Measurements from ENCODE around the gene AFTPH. TPM values are rescaled to one million over a fixed set of nuclear protein-coding genes. Genes with fewer than 3 reads are reported as not detected.
A peak's percentile ranks its signal among the peaks of the same experiment; 100 is the strongest.
"Not testable (repeated sequence)": the region's sequence is repeated elsewhere in the genome, so short reads cannot be mapped to it uniquely, and the experiment has no call there.

Gene AFTPH
- total RNA-seq, 1 donor from 2014 or later, result 16.0 TPM

- H3K36me3 Mint-ChIP-seq (ENCODE audit: low read depth, unreplicated experiment), result no peaks in the 10 kb centered on the region
- H3K4me3 Mint-ChIP-seq (ENCODE audit: unreplicated experiment), result peak overlapping the region; percentile 100
- Histone ChIP-seq H3K4me3 (ENCODE audit: insufficient read depth, low read depth, low read length) (no peak overlapping the region), H3K36me3 (ENCODE audit: insufficient read depth, low read length) (no peaks in the 10 kb centered on the region), H4K20me1 (ENCODE audit: insufficient read depth, low read length) (peaks cover 34% of the 10 kb centered on the region), H3K4me1 (ENCODE audit: insufficient read depth, low read length) (peaks cover 5% of the 10 kb centered on the region), H3K4me2 (ENCODE audit: low read length) (peak overlapping the region; percentile 91), H3K79me2 (ENCODE audit: insufficient read depth, low read length) (peaks cover 51% of the 10 kb centered on the region), H2AFZ (ENCODE audit: low read depth, low read length) (no peak overlapping the region), H3K9me3 (ENCODE audit: insufficient read depth, low read depth, low read length) (no peaks in the 10 kb centered on the region), H3K9ac (ENCODE audit: low read length) (peak overlapping the region; percentile 81), H3K27ac (ENCODE audit: low read depth, low read length) (no peak overlapping the region), H3K27me3 (ENCODE audit: insufficient read depth, low read length) (no peaks in the 10 kb centered on the region)
- no peak for DNase-seq (ENCODE audit: low read depth)
- H3K9me3 Mint-ChIP-seq (ENCODE audit: unreplicated experiment), result no peaks in the 10 kb centered on the region
- H3K27me3 Mint-ChIP-seq (ENCODE audit: low read depth, unreplicated experiment), result no peaks in the 10 kb centered on the region
- no peak for FAIRE-seq
- H3K27ac Mint-ChIP-seq (ENCODE audit: unreplicated experiment), result no peak overlapping the region
- peaks cover 6% of the 10 kb centered on the region for H3K4me1 Mint-ChIP-seq (ENCODE audit: low read depth, unreplicated experiment)
- TF ChIP-seq, protein P1, sequence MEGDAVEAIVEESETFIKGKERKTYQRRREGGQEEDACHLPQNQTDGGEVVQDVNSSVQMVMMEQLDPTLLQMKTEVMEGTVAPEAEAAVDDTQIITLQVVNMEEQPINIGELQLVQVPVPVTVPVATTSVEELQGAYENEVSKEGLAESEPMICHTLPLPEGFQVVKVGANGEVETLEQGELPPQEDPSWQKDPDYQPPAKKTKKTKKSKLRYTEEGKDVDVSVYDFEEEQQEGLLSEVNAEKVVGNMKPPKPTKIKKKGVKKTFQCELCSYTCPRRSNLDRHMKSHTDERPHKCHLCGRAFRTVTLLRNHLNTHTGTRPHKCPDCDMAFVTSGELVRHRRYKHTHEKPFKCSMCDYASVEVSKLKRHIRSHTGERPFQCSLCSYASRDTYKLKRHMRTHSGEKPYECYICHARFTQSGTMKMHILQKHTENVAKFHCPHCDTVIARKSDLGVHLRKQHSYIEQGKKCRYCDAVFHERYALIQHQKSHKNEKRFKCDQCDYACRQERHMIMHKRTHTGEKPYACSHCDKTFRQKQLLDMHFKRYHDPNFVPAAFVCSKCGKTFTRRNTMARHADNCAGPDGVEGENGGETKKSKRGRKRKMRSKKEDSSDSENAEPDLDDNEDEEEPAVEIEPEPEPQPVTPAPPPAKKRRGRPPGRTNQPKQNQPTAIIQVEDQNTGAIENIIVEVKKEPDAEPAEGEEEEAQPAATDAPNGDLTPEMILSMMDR (IDR thresholded peaks at IDR 0.05; ENCODE audit: insufficient read depth, low read depth, low read length), result no peak
- no peak for TF ChIP-seq EZH2 (IDR thresholded peaks at IDR 0.05; ENCODE audit: insufficient read depth, low read length)
Observed at GRCh38 chr2:64526034-64526433, 1.9 kb downstream of the AFTPH start.

DNA sequence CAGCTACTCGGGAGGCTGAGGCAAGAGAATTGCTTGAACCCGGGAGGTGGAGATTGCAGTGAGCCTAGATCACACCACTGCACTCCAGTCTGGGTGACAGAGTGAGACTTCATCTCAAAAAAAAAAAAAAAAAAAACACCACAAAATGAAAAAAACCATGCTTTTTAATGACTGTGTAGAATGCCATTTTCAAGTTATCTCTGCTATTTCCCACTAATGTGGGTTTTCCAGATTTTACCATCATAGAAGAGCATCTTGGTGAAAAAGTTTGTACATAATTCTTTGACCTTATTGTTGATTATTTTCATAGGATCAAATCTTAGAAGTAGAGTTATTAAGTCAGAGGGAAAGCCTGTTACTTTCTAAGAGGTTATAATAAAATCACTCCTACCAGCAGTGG is 6.8 kb downstream of the AFTPH start:
- not testable (repeated sequence) for H3K27ac ChIP-seq (ENCODE audit: low read depth, low read length); H3K36me3 Mint-ChIP-seq (ENCODE audit: low read depth, unreplicated experiment); H3K9ac ChIP-seq (ENCODE audit: low read length); H3K4me1 ChIP-seq (ENCODE audit: insufficient read depth, low read length); H3K4me2 ChIP-seq (ENCODE audit: low read length); H3K4me3 ChIP-seq (ENCODE audit: insufficient read depth, low read depth, low read length); H3K9me3 ChIP-seq (ENCODE audit: insufficient read depth, low read depth, low read length); H3K9me3 Mint-ChIP-seq (ENCODE audit: unreplicated experiment); H3K4me3 Mint-ChIP-seq (ENCODE audit: unreplicated experiment); H3K27me3 ChIP-seq (ENCODE audit: insufficient read depth, low read length); H3K36me3 ChIP-seq (ENCODE audit: insufficient read depth, low read length); H3K27me3 Mint-ChIP-seq (ENCODE audit: low read depth, unreplicated experiment); H2AFZ ChIP-seq (ENCODE audit: low read depth, low read length); FAIRE-seq; DNase-seq (ENCODE audit: low read depth); H3K4me1 Mint-ChIP-seq (ENCODE audit: low read depth, unreplicated experiment); H3K27ac Mint-ChIP-seq (ENCODE audit: unreplicated experiment)
- H4K20me1 ChIP-seq (ENCODE audit: insufficient read depth, low read length), result peaks cover 46% of the 10 kb centered on the region
- H3K79me2 ChIP-seq (ENCODE audit: insufficient read depth, low read length), result peaks cover 59% of the 10 kb centered on the region

GRCh38 chr2:64532030-64532429 is 7.9 kb downstream of the AFTPH start:
- no peaks in the 10 kb centered on the region for H3K27me3 Mint-ChIP-seq (ENCODE audit: low read depth, unreplicated experiment)
- no peak overlapping the region for H3K4me3 Mint-ChIP-seq (ENCODE audit: unreplicated experiment)
- no peaks in the 10 kb centered on the region for H3K9me3 Mint-ChIP-seq (ENCODE audit: unreplicated experiment)
- H3K9me3 ChIP-seq (ENCODE audit: insufficient read depth, low read depth, low read length), result no peaks in the 10 kb centered on the region
- H3K27ac Mint-ChIP-seq (ENCODE audit: unreplicated experiment), result no peak overlapping the region
- H3K4me1 Mint-ChIP-seq (ENCODE audit: low read depth, unreplicated experiment), result peaks cover 1% of the 10 kb centered on the region
- TF ChIP-seq, protein P1 (IDR thresholded peaks at IDR 0.05; ENCODE audit: insufficient read depth, low read depth, low read length), result no peak
- no peak for TF ChIP-seq EZH2 (IDR thresholded peaks at IDR 0.05; ENCODE audit: insufficient read depth, low read length)
- H3K36me3 ChIP-seq (ENCODE audit: insufficient read depth, low read length), result no peaks in the 10 kb centered on the region
- no peak overlapping the region for H3K4me3 ChIP-seq (ENCODE audit: insufficient read depth, low read depth, low read length)
- H3K36me3 Mint-ChIP-seq (ENCODE audit: low read depth, unreplicated experiment), result no peaks in the 10 kb centered on the region
- FAIRE-seq, result no peak
- peaks cover 52% of the 10 kb centered on the region for H3K79me2 ChIP-seq (ENCODE audit: insufficient read depth, low read length)
- no peak overlapping the region for H3K27ac ChIP-seq (ENCODE audit: low read depth, low read length)
- H2AFZ ChIP-seq (ENCODE audit: low read depth, low read length), result no peak overlapping the region
- H3K4me1 ChIP-seq (ENCODE audit: insufficient read depth, low read length), result no peaks in the 10 kb centered on the region
- no peak overlapping the region for H3K4me2 ChIP-seq (ENCODE audit: low read length)
- H4K20me1 ChIP-seq (ENCODE audit: insufficient read depth, low read length), result peaks cover 39% of the 10 kb centered on the region
- DNase-seq (ENCODE audit: low read depth), result no peak
- H3K9ac ChIP-seq (ENCODE audit: low read length), result no peak overlapping the region
- no peaks in the 10 kb centered on the region for H3K27me3 ChIP-seq (ENCODE audit: insufficient read depth, low read length)

All from astrocyte (in vitro differentiated cells and primary cell).